ENCODE results near the gene CFAP97.
"Not testable (repeated sequence)": the region's sequence is repeated elsewhere in the genome, so short reads cannot be mapped to it uniquely, and the experiment has no call there.

CFAP97 gene

GRCh38 chr4:185203486-185204237 lies at the start of gene CFAP97:
TSS of gene CFAP97 (minus strand) at chr4:185204000. CDS start at chr4:185191196, 12,804 bp downstream.
- DNase-seq (ENCODE audit: low read depth) = peak; percentile 74

DNA sequence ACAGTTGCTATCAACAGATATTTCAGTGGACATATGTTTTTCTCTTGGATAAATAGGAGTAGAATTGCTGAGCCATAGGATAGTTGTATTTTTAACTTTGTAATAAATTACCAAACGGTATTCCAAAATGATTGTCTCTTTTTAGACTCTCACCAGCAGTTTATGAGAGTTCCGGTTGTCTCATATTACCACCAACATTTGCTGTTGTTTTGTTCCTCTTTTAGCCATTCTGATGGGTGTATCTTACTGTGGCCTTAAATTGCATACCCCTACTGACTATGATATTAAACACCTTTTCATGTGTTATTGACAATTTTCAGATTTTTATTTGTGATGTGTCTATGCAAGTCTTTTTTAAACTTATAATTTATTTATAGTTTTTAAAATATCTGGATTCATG lies 45.3 kb upstream of the CFAP97 start:
- DNase-seq (ENCODE audit: low read depth) = no peak

DNA sequence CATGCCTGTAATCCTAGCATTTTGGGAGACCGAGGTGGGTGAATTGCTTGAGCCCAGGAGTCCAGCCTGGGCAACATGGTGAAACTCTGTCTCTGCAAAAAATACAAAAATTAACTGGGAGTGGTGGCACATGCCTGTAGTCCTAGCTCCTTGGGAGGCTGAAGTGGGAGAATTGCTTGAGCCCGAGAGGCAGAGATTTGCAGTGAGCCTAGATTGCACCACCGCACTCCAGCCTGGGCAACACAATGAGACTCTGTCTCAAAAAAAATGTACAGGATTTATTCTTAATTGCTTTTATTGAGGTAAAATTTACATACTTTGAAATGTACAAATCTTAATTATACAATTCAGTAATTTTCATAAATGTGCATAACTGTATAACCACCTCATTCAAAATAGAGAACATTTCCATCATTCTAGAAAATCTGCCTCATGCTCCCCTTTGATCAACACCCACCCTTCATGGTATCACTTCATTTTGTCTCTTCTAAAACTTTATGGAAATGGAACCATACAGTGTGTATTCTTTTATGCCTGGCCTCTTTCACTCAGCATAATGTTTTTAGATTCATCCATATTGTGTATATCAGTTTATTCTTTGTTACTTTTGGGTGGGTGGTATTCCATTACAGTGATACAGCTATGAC lies 44.7 kb upstream of the CFAP97 start:
- no peak for DNase-seq (ENCODE audit: low read depth)

DNA sequence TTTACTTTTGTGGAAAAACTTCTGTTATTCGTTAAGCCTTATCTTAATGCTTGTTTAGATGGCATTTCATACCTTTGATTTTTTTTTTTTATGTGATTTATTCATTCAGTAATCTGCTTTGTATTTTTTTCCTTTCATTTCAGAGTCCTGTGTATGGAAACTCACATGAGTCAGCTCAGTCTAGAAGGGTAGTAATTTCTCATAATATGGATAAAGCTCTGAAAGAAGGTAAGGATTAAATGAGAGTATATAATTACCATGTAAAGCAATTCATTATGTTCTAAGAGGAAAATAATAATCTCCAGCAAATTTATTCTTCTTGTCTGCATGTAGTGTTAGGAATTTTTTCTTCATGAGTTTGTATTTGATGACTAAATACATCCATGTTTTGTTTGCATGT lies 43.4 kb upstream of the CFAP97 start:
- no peak for DNase-seq (ENCODE audit: low read depth)

- no peak for DNase-seq (ENCODE audit: low read depth)
Measured at GRCh38 chr4:185246453-185246852, 42.7 kb upstream of the CFAP97 start.

DNA sequence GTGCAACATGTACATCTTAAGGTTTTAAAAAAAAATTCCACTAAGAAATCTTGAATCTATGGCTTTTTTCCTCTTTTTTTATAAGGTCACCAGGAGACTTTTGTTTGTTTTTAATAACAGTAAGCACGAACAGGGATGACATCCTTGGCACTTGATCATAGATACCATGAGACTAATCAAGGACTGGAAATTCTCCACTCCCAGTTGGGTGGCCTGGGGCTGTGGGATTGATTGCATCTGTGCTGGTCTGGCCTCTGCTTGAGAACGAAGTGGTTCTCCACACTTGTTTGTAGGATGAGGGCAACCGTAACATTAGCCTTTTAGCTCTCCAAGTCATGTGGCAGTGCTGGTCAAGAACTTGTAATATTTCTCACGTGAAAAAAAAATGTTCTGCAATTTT lies 41.0 kb upstream of the CFAP97 start:
- DNase-seq (ENCODE audit: low read depth) = no peak

DNA sequence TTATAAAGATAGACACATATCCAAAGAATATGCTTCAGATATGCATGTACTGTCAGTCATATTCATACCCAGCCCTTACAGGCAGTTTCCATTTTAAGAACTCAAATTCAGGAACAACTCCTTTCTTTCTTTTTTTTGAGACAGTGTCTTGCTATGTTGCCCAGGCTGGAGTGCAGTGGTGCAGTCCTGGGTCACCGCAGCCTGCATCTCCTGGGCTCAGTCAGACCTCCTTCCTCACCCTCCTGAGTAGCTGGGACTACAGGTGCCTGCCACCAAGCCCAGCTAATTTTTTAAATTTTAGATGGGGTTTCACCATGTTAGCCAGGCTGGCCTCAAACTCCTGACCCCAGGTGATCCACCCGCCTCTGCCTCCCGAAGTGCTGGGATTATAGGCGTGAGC lies 40.1 kb upstream of the CFAP97 start:
- DNase-seq (ENCODE audit: low read depth) = no peak

DNA sequence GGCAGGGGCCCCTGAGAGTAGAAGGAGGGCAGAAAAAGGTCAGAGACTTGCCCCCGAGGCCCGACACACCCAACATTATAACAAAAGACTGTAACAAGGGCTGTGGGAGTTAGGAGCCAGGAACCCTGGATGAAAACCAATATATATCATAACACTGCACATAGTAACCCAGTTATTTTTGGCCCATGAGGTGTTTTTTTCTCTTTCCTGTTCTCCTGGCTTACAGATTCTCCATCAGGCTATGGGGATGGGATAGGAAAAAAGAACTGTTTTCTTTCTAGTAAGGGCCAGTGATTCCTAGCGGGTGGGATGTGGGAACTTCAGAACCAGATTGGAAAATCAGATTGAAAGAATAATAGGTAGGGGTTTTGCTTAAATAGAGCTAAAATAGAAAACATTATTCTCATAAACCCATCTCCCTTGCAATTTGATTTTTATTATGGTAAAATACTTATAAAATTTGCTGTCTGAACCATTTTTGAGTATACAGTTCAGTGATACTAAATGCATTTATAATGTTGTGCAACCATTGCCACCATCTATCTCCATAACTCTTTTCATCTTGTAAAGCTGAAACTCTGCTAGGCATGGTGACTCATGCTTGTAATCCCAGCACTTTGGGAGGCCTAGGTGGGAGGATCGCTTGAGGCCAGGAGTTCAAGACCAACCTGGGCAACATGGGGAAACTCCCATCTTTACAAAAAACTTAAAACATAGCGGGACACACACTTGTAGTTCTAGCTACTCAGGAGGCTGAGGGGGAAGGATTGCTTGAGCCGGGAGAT lies 39.1 kb upstream of the CFAP97 start:
- no peak for DNase-seq (ENCODE audit: low read depth)

GRCh38 chr4:185240486-185240885 lies 36.7 kb upstream of the CFAP97 start:
- DNase-seq (ENCODE audit: low read depth) = not testable (repeated sequence)

GRCh38 chr4:185238750-185239149 lies 35.0 kb upstream of the CFAP97 start:
- no peak for DNase-seq (ENCODE audit: low read depth)

- DNase-seq (ENCODE audit: low read depth) = no peak
Measured at GRCh38 chr4:185238215-185238681, 34.4 kb upstream of the CFAP97 start.

DNA sequence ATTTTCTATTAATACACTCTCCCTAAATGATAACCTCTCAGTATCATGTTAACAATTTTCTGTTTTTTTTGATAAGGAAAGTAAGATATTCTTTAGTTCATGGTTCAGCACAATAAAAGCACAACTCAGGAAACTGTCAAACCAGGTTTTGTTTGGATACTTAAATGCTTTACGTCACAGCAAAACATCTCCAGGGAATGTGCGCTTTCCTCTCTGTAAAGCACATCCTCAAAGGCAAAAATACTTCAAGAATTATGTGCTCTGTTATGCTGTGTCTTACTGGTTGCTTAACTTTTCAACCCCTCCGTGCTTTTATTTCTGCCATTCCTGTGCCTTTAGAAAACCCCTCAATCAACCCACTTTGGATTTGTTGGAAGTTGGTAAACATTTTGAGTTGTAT lies 33.4 kb upstream of the CFAP97 start:
- DNase-seq (ENCODE audit: low read depth) = no peak

DNA sequence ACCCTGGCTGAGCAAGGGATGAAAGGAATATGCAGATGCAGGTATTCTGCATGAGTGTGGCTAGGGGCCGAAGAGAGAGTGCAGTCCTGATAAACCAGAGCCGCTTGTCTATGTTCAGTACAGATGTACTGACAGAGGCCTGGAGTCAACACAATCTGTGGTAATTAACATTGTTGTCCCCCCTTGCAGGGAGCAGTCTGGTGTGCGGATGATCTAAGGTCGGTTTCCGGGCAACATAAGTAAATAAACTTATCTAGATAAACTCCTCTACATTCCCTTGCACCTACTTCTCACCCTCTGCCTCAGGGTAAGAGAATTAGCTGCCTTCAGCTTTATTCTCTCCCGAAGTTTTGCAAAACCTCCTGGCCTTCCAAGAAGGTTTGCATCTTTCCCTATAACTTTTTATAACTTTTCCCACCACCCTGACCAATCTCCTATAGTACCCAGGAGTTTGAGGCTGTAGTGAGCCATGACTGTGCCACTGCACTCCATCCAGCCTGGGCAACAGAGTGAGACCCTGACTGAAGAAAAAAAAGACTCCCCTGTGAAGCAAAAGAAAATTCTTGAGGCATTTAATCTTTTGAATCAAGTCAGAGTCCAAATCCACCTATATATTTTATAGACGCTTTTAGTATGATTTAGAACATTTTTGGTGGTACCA lies 32.2 kb upstream of the CFAP97 start:
- DNase-seq (ENCODE audit: low read depth) = no peak

- DNase-seq (ENCODE audit: low read depth) = no peak
Measured at GRCh38 chr4:185235119-185235842, 31.5 kb upstream of the CFAP97 start.

- no peak for DNase-seq (ENCODE audit: low read depth)
Measured at GRCh38 chr4:185232370-185232769, 28.6 kb upstream of the CFAP97 start.

GRCh38 chr4:185229021-185229818 lies 25.4 kb upstream of the CFAP97 start:
- DNase-seq (ENCODE audit: low read depth) = no peak

GRCh38 chr4:185227713-185228278 lies 24.0 kb upstream of the CFAP97 start:
- no peak for DNase-seq (ENCODE audit: low read depth)

GRCh38 chr4:185227131-185227551 lies 23.3 kb upstream of the CFAP97 start:
- DNase-seq (ENCODE audit: low read depth) = no peak

DNA sequence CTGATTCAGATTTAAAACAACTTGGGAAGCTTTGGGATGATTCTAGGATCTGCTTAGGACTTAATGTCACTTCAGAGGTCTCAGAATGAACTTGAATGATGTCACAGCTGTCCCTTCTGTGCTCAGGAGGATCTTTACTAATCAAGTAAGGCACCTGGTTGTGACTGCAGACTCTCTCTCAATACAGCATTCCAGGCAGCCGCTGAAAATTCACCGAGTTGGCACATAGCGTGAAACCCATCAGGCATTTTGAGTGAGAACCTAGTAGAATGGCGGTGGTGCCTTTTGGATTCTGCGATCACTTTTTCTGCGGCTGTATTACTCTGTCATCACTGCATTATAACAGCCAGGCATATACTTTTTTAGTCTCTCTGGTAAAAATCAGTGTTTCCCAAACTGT lies 22.1 kb upstream of the CFAP97 start:
- no peak for DNase-seq (ENCODE audit: low read depth)

DNA sequence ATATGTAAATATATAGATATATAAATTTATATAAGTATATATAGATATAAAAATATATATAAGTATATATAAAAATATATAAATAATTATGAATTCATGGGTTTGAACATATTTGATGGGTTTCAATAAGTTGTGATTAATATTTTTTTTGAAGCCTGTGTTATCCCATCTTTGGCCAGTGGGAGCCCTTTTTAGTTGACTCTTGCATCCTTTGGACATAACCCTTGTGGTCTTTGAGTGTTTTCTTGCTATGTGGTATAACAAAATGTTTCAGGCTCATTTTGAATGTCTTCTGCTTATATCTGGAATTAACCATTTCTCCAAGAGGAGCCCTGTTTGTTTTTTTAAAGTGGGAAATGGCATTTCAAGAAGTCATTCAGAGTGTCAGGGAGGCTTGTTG lies 20.8 kb upstream of the CFAP97 start:
- no peak for DNase-seq (ENCODE audit: low read depth)

All from activated T-cell treated with anti-CD3 and anti-CD28 coated beads for 1 hour (primary cell).